ENCODE results near the gene ZNF148. TPM values are rescaled to one million over a fixed set of nuclear protein-coding genes. Genes with fewer than 3 reads are reported as not detected.

Gene ZNF148
- total RNA-seq, 2 experiments from 2014 or later: 30.9 to 34.0 TPM

- Mint-ChIP-seq H3K27me3 (no peaks in the 10 kb centered on the region), H3K36me3 (ENCODE audit: low read depth) (no peaks in the 10 kb centered on the region), H3K4me3 (no peak overlapping the region), H3K9me3 (no peaks in the 10 kb centered on the region), H3K4me1 (ENCODE audit: low read depth) (no peaks in the 10 kb centered on the region), H3K27ac (no peak overlapping the region)
- ATAC-seq (ENCODE audit: poor library complexity) (no peak), DNase-seq (no peak)
- peaks cover 5% of the 10 kb centered on the region for H3K4me1 ChIP-seq (ENCODE audit: insufficient read depth, low read length)
- no peaks in the 10 kb centered on the region for H3K27me3 ChIP-seq (ENCODE audit: control insufficient read depth in 1 of 2, insufficient read depth in 2 of 2, low read length in 2 of 2)
- H3K9me3 ChIP-seq (ENCODE audit: control insufficient read depth in 1 of 2, insufficient read depth in 1 of 2, low read length in 2 of 2): no peaks in the 10 kb centered on the region
- ChIA-PET POLR2A (interaction anchor here (1.4 kb wide), 1 partner anchor 78 kb away, joined by 4 read pairs; no protein-coding TSS in a partner anchor), CTCF (no interaction called here)
- intact Hi-C loops (cut with DNase I, micrococcal nuclease): no loop called here
- H3K4me3 ChIP-seq (ENCODE audit: low read length): no peak overlapping the region
- no peak overlapping the region for H3K27ac ChIP-seq (ENCODE audit: low read depth in 1 of 2, low read length in 2 of 2)
- TF ChIP-seq, protein P1, sequence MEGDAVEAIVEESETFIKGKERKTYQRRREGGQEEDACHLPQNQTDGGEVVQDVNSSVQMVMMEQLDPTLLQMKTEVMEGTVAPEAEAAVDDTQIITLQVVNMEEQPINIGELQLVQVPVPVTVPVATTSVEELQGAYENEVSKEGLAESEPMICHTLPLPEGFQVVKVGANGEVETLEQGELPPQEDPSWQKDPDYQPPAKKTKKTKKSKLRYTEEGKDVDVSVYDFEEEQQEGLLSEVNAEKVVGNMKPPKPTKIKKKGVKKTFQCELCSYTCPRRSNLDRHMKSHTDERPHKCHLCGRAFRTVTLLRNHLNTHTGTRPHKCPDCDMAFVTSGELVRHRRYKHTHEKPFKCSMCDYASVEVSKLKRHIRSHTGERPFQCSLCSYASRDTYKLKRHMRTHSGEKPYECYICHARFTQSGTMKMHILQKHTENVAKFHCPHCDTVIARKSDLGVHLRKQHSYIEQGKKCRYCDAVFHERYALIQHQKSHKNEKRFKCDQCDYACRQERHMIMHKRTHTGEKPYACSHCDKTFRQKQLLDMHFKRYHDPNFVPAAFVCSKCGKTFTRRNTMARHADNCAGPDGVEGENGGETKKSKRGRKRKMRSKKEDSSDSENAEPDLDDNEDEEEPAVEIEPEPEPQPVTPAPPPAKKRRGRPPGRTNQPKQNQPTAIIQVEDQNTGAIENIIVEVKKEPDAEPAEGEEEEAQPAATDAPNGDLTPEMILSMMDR (IDR thresholded peaks at IDR 0.05): no peak
- H3K36me3 ChIP-seq (ENCODE audit: insufficient read depth, low read length): no peaks in the 10 kb centered on the region
These were observed 154.9 kb downstream of the ZNF148 start for GRCh38 chr3:125220183-125220582.

GRCh38 chr3:125219261-125219701 is 155.8 kb downstream of the ZNF148 start:
- peaks cover 8% of the 10 kb centered on the region for H3K27me3 Mint-ChIP-seq
- H3K27ac ChIP-seq (ENCODE audit: low read depth in 1 of 2, low read length in 2 of 2): no peak overlapping the region
- POLR2A ChIA-PET: no interaction called here

GRCh38 chr3:125214738-125215137 is 160.4 kb downstream of the ZNF148 start:
- DNase-seq: peak in 3 of 14 experiments; percentile 9 to 29 (median 27)

More at GRCh38 chr3:125219261-125219701, 155.8 kb downstream of the ZNF148 start:
- Histone ChIP-seq H3K4me1 (ENCODE audit: insufficient read depth, low read length) (peaks cover 5% of the 10 kb centered on the region), H3K4me3 (ENCODE audit: low read length) (no peak overlapping the region), H3K9me3 (ENCODE audit: control insufficient read depth in 1 of 2, insufficient read depth in 1 of 2, low read length in 2 of 2) (no peaks in the 10 kb centered on the region), H3K27me3 (ENCODE audit: control insufficient read depth in 1 of 2, insufficient read depth in 2 of 2, low read length in 2 of 2) (peaks cover 0 to 4% of the 10 kb centered on the region in 2 experiments), H3K36me3 (ENCODE audit: insufficient read depth, low read length) (no peaks in the 10 kb centered on the region)
- no peak for DNase-seq
- Mint-ChIP-seq H3K4me3 (no peak overlapping the region), H3K4me1 (ENCODE audit: low read depth) (peaks cover 8% of the 10 kb centered on the region), H3K36me3 (ENCODE audit: low read depth) (no peaks in the 10 kb centered on the region), H3K9me3 (no peaks in the 10 kb centered on the region), H3K27ac (no peak overlapping the region)
- TF ChIP-seq, protein P1 (IDR thresholded peaks at IDR 0.05): no peak
- no peak for ATAC-seq (ENCODE audit: poor library complexity)
- intact Hi-C loops (cut with DNase I, micrococcal nuclease): no loop called here
- CTCF ChIA-PET: no interaction called here

More at GRCh38 chr3:125214738-125215137, 160.4 kb downstream of the ZNF148 start:
- H3K4me1 ChIP-seq (ENCODE audit: insufficient read depth, low read length): peaks cover 12% of the 10 kb centered on the region
- peaks cover 46% of the 10 kb centered on the region for H3K27me3 Mint-ChIP-seq
- ATAC-seq (ENCODE audit: poor library complexity): no peak
- H3K4me3 ChIP-seq (ENCODE audit: low read length): no peak overlapping the region
- no peaks in the 10 kb centered on the region for H3K9me3 Mint-ChIP-seq
- no peaks in the 10 kb centered on the region for H3K36me3 ChIP-seq (ENCODE audit: insufficient read depth, low read length)
- H3K27ac ChIP-seq (ENCODE audit: low read depth in 1 of 2, low read length in 2 of 2): no peak overlapping the region
- intact Hi-C loops (cut with DNase I, micrococcal nuclease): no loop called here
- H3K4me3 Mint-ChIP-seq: no peak overlapping the region
- H3K4me1 Mint-ChIP-seq (ENCODE audit: low read depth): peaks cover 14% of the 10 kb centered on the region
- peaks cover 19 to 45% of the 10 kb centered on the region in 2 experiments for H3K27me3 ChIP-seq (ENCODE audit: control insufficient read depth in 1 of 2, insufficient read depth in 2 of 2, low read length in 2 of 2)
- ChIA-PET POLR2A (no interaction called here), CTCF (no interaction called here)
- H3K27ac Mint-ChIP-seq: no peak overlapping the region
- H3K36me3 Mint-ChIP-seq (ENCODE audit: low read depth): no peaks in the 10 kb centered on the region
- H3K9me3 ChIP-seq (ENCODE audit: control insufficient read depth in 1 of 2, insufficient read depth in 1 of 2, low read length in 2 of 2): peaks cover 0 to 7% of the 10 kb centered on the region in 2 experiments
- TF ChIP-seq, protein P1 (IDR thresholded peaks at IDR 0.05): no peak

Data from CD4-positive, alpha-beta T cell (primary cell).